H9 (cell line): Measurements from ENCODE around the gene PIGM. TPM values are rescaled to one million over a fixed set of nuclear protein-coding genes. Genes with fewer than 3 reads are reported as not detected.

Experiments
- DNase-seq: peaks from one replicate; pipeline ENCODE4 v3.0.0-alpha.2; 2017
- H2AFZ ChIP-seq: one replicate; pipeline ENCODE4 v1.6.1; 2013; ENCODE audit warnings: mild to moderate bottlenecking, low read length, control low read depth, moderate library complexity
- H2AK5ac ChIP-seq: 2 replicates; pipeline ENCODE4 v1.6.1; 2013; ENCODE audit warnings: low read length, control low read depth, mixed read lengths; ENCODE audit not compliant: insufficient read length
- H2BK120ac ChIP-seq: one replicate; pipeline ENCODE4 v1.6.1; 2013; ENCODE audit warnings: low read depth, mild to moderate bottlenecking, low read length, control low read depth, inconsistent platforms; ENCODE audit not compliant: poor library complexity, severe bottlenecking
- H2BK12ac ChIP-seq: 2 replicates; pipeline ENCODE4 v1.6.1; 2013; ENCODE audit warnings: low read length, control low read depth, mixed read lengths, low read depth; ENCODE audit not compliant: insufficient read length
- H2BK15ac ChIP-seq: 2 replicates; pipeline ENCODE4 v1.6.1; 2013; ENCODE audit warnings: low read depth, low read length, control low read depth
- H2BK20ac ChIP-seq: one replicate; pipeline ENCODE4 v1.6.1; 2013; ENCODE audit warnings: low read depth, mild to moderate bottlenecking, low read length, control low read depth, inconsistent platforms; ENCODE audit not compliant: poor library complexity, severe bottlenecking
- H2BK5ac ChIP-seq: 2 replicates; pipeline ENCODE4 v1.6.1; 2013; ENCODE audit warnings: low read length, control low read depth, mixed read lengths; ENCODE audit not compliant: insufficient read length
- H3K14ac ChIP-seq: 2 replicates; pipeline ENCODE4 v1.6.1; 2013; ENCODE audit warnings: low read length, control low read depth; ENCODE audit not compliant: insufficient read depth
- H3K18ac ChIP-seq: 2 replicates; pipeline ENCODE4 v1.6.1; 2013; ENCODE audit warnings: low read depth, mild to moderate bottlenecking, mixed read lengths, low read length, control low read depth; ENCODE audit not compliant: insufficient read length
- H3K23ac ChIP-seq: 2 replicates; pipeline ENCODE4 v1.6.1; 2013; ENCODE audit warnings: low read length, control low read depth, mixed read lengths, low read depth; ENCODE audit not compliant: insufficient read length
- H3K23me2 ChIP-seq: 2 replicates; pipeline ENCODE4 v1.6.1; 2013; ENCODE audit warnings: low read depth, mild to moderate bottlenecking, mixed read lengths, low read length, control low read depth; ENCODE audit not compliant: insufficient read length, poor library complexity, severe bottlenecking
- H3K27ac ChIP-seq: 2 replicates; pipeline ENCODE4 v1.5.1; 2013; ENCODE audit warnings: low read length, control low read depth, mixed read lengths, low read depth; ENCODE audit not compliant: insufficient read length
- H3K27me3 ChIP-seq: 2 replicates; pipeline ENCODE4 v1.6.1; 2013; ENCODE audit warnings: low read length, control low read depth, inconsistent platforms; ENCODE audit not compliant: insufficient read depth
- H3K4ac ChIP-seq: 2 replicates; pipeline ENCODE4 v1.6.1; 2013; ENCODE audit warnings: low read depth, mild to moderate bottlenecking, control low read depth, inconsistent platforms, low read length, moderate library complexity
- H3K4me1 ChIP-seq: 2 replicates; pipeline ENCODE4 v1.6.1; 2013; ENCODE audit warnings: low read length, control low read depth, inconsistent platforms; ENCODE audit not compliant: insufficient read depth
- H3K4me2 ChIP-seq: 2 replicates; pipeline ENCODE4 v1.6.1; 2013; ENCODE audit warnings: low read length, control low read depth, mixed read lengths; ENCODE audit not compliant: insufficient read length, insufficient read depth
- H3K56ac ChIP-seq: 2 replicates; pipeline ENCODE4 v1.6.1; 2013; ENCODE audit warnings: low read depth, mild to moderate bottlenecking, mixed read lengths, low read length, control low read depth; ENCODE audit not compliant: insufficient read length
- H3K79me1 ChIP-seq: 2 replicates; pipeline ENCODE4 v1.6.1; 2013; ENCODE audit warnings: low read depth, mild to moderate bottlenecking, moderate library complexity, low read length, control low read depth, inconsistent platforms; ENCODE audit not compliant: insufficient read depth, poor library complexity, severe bottlenecking
- H3K79me2 ChIP-seq: 2 replicates; pipeline ENCODE4 v1.6.1; 2013; ENCODE audit warnings: low read length, control low read depth, inconsistent platforms; ENCODE audit not compliant: insufficient read depth
- H3K9ac ChIP-seq: 2 replicates; pipeline ENCODE4 v1.6.1; 2013; ENCODE audit warnings: low read length, control low read depth, mixed read lengths; ENCODE audit not compliant: insufficient read length; ENCODE audit errors: extremely low read depth
- H3K9me3 ChIP-seq: one replicate; pipeline ENCODE4 v1.6.1; 2013; ENCODE audit warnings: low read depth, low read length, inconsistent platforms; ENCODE audit not compliant: control insufficient read depth
- H3T11ph ChIP-seq: one replicate; pipeline ENCODE4 v1.6.1; 2013; ENCODE audit warnings: mild to moderate bottlenecking, low read length, control low read depth, inconsistent platforms
- H4K20me1 ChIP-seq: one replicate; pipeline ENCODE4 v1.6.1; 2013; ENCODE audit not compliant: control insufficient read depth, insufficient read length, insufficient read depth
- H4K5ac ChIP-seq: 2 replicates; pipeline ENCODE4 v1.6.1; 2013; ENCODE audit warnings: low read depth, mild to moderate bottlenecking, mixed read lengths, low read length, control low read depth; ENCODE audit not compliant: insufficient read length
- H4K8ac ChIP-seq: replicated peaks from 2 replicates; pipeline ENCODE4 v1.6.1; 2013; ENCODE audit warnings: low read length, control low read depth, mixed read lengths, low read depth; ENCODE audit not compliant: insufficient read length
- H4K91ac ChIP-seq: 2 replicates; pipeline ENCODE4 v1.6.1; 2013; ENCODE audit warnings: low read depth, mild to moderate bottlenecking, moderate library complexity, mixed read lengths, low read length, control low read depth; ENCODE audit not compliant: insufficient read length
- H3K27ac Mint-ChIP-seq, 3 experiments: 2 replicates in 2 of 3; 3 replicates in 1 of 3; pipeline ENCODE4 v1.8.0; 2020 to 2021; ENCODE audit warnings: mixed read lengths in 3 of 3, mild to moderate bottlenecking in 1 of 3, moderate library complexity in 1 of 3
- H3K27me3 Mint-ChIP-seq: 2 replicates; pipeline ENCODE4 v1.8.0; 2021; ENCODE audit warnings: low read depth, mild to moderate bottlenecking, moderate library complexity, mixed read lengths
- H3K36me3 Mint-ChIP-seq, 3 experiments: 2 replicates in 2 of 3; 3 replicates in 1 of 3; pipeline ENCODE4 v1.8.0; 2020 to 2021; ENCODE audit warnings: low read depth in 3 of 3, mixed read lengths in 3 of 3; ENCODE audit not compliant: insufficient read depth in 1 of 3
- H3K4me1 Mint-ChIP-seq, 2 experiments: 2 replicates each; pipeline ENCODE4 v1.8.0; 2020; ENCODE audit warnings: mixed read lengths in 2 of 2
- H3K4me3 Mint-ChIP-seq, 2 experiments: 2 replicates in 1 of 2; 3 replicates in 1 of 2; pipeline ENCODE4 v1.8.0; 2020 to 2021; ENCODE audit warnings: mild to moderate bottlenecking in 2 of 2, mixed read lengths in 2 of 2, moderate library complexity in 1 of 2
- H3K9me3 Mint-ChIP-seq, 2 experiments: 2 replicates in 1 of 2; 3 replicates in 1 of 2; pipeline ENCODE4 v1.8.0; 2020; ENCODE audit warnings: mild to moderate bottlenecking in 2 of 2, mixed read lengths in 2 of 2, moderate library complexity in 1 of 2
- CTCF ChIP-seq: fragments of 200-600 bp; sonication (generic); conservative IDR thresholded peaks from 3 replicates; pipeline ENCODE4 v1.8.0; 2021; ENCODE audit warnings: antibody characterized with exemption, mild to moderate bottlenecking
- WGBS: extraction: QIAGEN DNeasy Blood & Tissue Kit; methylation state at CpG from one replicate; pipeline ENCODE4 v1.1.7; 2013; ENCODE audit warnings: missing lambda C conversion rate, low lambda C conversion rate, mixed read lengths; ENCODE audit not compliant: insufficient read length; ENCODE audit errors: extremely low coverage; 5-methylcytosine and 5-hydroxymethylcytosine counted together
- total RNA-seq: library from RNA; stranded (reverse); gene quantifications from 2 replicates; pipeline ENCODE4 v1.2.1, GENCODE V29; 2021

Gene PIGM
- total RNA-seq, 1 experiment from 2014 or later = 5.9 TPM

- H3K4me3 Mint-ChIP-seq = no peak overlapping the region
- H3K18ac ChIP-seq = no peak overlapping the region
These were observed 39.5 kb upstream of the PIGM start for GRCh38 chr1:160071289-160071688.

More at GRCh38 chr1:160071289-160071688, 39.5 kb upstream of the PIGM start:
- Histone ChIP-seq H2BK12ac (no peak overlapping the region), H2BK5ac (no peak overlapping the region), H3K23ac (no peak overlapping the region), H3K4me2 (no peak overlapping the region), H3K79me1 (no peaks in the 10 kb centered on the region), H3T11ph (no peak overlapping the region), H3K27ac (no peak overlapping the region), H3K56ac (no peak overlapping the region), H2BK15ac (no peak overlapping the region), H2AK5ac (no peak overlapping the region), H3K4ac (no peak overlapping the region), H3K27me3 (peaks cover 4% of the 10 kb centered on the region; the same call in 1 of the 2 replicates), H2BK120ac (no peak overlapping the region), H3K79me2 (no peaks in the 10 kb centered on the region), H2AFZ (no peak overlapping the region), H4K8ac (no peak overlapping the region), H4K91ac (no peak overlapping the region), H2BK20ac (no peak overlapping the region), H3K9me3 (no peaks in the 10 kb centered on the region), H3K23me2 (peaks cover 5% of the 10 kb centered on the region), H3K9ac (no peak overlapping the region), H4K20me1 (no peaks in the 10 kb centered on the region), H3K14ac (no peak overlapping the region), H4K5ac (no peak overlapping the region), H3K4me1 (peaks cover 8% of the 10 kb centered on the region; the same call in 1 of the 2 replicates)
- Mint-ChIP-seq H3K27ac (no peak overlapping the region), H3K27me3 (peaks cover 88% of the 10 kb centered on the region), H3K36me3 (no peaks in the 10 kb centered on the region), H3K4me1 (peaks cover 27 to 33% of the 10 kb centered on the region in 2 experiments), H3K9me3 (no peaks in the 10 kb centered on the region)
- no CpG with 5 or more reads among the region's 5 CpGs for WGBS
- no peak for TF ChIP-seq CTCF
- no peak for DNase-seq
